BJ (cell line): Measurements from ENCODE around the gene SPACA1. TPM values are rescaled to one million over a fixed set of nuclear protein-coding genes. Genes with fewer than 3 reads are reported as not detected.

Source experiments
- CTCF ChIA-PET: fragments of 350-600 bp; formaldehyde crosslinking; extraction: SDS; loops from one replicate; lab custom pipeline; 2021; ENCODE audit warnings: antibody characterized with exemption, inconsistent platforms; lab: Yijun Ruan, JAX
- POLR2A ChIA-PET: fragments of 300-600 bp; sonication (Branson Sonifier 250); formaldehyde crosslinking; extraction: SDS; loops from one replicate; lab custom pipeline; 2021; ENCODE audit warnings: antibody characterized with exemption; lab: Charles Lee
- DNase-seq: peaks from one replicate; pipeline ENCODE4 v3.0.0-alpha.2; 2011; ENCODE audit warnings: low read depth
- H3K27me3 ChIP-seq: 2 replicates; pipeline ENCODE4 v1.6.0; 2011; ENCODE audit warnings: low read length; ENCODE audit not compliant: control insufficient read depth, insufficient read depth
- H3K36me3 ChIP-seq: 2 replicates; pipeline ENCODE4 v1.5.1; 2011; ENCODE audit warnings: low read length; ENCODE audit not compliant: control insufficient read depth, insufficient read depth
- H3K4me3 ChIP-seq: 2 replicates; pipeline ENCODE4 v1.5.1; 2011; ENCODE audit warnings: low read depth, mild to moderate bottlenecking, control low read depth, low read length
- polyA plus RNA-seq: library from polyadenylated mRNA; depleted of rRNA; stranded (reverse); fragments of >200 nt; gene quantifications from 2 replicates; pipeline ENCODE4 v1.2.3, GENCODE V29; 2011
- TF ChIP-seq, protein P1 (sequence below): IDR thresholded peaks from 2 replicates; pipeline ENCODE4 v1.5.1; 2011; ENCODE audit warnings: low read depth, mild to moderate bottlenecking, control low read depth, inconsistent platforms, low read length, moderate library complexity; ENCODE audit not compliant: insufficient read depth

Gene SPACA1
- polyA plus RNA-seq, 1 experiment = not detected

DNA sequence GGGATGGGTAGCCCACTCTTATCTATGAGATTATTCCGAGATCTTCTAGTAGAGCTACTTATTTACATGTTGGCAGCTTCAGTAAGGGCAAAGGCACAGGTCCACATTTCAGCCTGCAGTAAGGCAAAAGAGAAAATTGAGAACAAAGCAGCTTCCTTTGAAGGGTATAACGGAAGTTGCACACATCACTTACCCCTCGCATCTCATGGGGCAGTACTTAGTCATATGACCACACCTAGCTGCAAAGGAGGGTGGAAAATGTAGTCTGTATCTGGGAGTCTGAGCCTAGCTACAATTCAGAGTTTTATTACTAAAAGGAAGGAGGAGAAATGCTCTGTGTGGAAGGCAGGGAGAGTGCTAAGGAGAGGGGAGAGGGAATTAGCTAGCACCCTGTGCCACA, 29.7 kb downstream of the SPACA1 start:
- TF ChIP-seq, protein P1, sequence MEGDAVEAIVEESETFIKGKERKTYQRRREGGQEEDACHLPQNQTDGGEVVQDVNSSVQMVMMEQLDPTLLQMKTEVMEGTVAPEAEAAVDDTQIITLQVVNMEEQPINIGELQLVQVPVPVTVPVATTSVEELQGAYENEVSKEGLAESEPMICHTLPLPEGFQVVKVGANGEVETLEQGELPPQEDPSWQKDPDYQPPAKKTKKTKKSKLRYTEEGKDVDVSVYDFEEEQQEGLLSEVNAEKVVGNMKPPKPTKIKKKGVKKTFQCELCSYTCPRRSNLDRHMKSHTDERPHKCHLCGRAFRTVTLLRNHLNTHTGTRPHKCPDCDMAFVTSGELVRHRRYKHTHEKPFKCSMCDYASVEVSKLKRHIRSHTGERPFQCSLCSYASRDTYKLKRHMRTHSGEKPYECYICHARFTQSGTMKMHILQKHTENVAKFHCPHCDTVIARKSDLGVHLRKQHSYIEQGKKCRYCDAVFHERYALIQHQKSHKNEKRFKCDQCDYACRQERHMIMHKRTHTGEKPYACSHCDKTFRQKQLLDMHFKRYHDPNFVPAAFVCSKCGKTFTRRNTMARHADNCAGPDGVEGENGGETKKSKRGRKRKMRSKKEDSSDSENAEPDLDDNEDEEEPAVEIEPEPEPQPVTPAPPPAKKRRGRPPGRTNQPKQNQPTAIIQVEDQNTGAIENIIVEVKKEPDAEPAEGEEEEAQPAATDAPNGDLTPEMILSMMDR = no peak
- Histone ChIP-seq H3K27me3 (no peaks in the 10 kb centered on the region), H3K36me3 (no peaks in the 10 kb centered on the region), H3K4me3 (no peak overlapping the region)
- DNase-seq = no peak
- ChIA-PET CTCF (no interaction called here), POLR2A (no interaction called here)

- CTCF ChIA-PET = no interaction called here
- no peak for DNase-seq
- POLR2A ChIA-PET = no interaction called here
- TF ChIP-seq, protein P1 = no peak
- no peak overlapping the region for H3K4me3 ChIP-seq
- H3K27me3 ChIP-seq = no peaks in the 10 kb centered on the region
- no peaks in the 10 kb centered on the region for H3K36me3 ChIP-seq
These were observed 39.2 kb downstream of the SPACA1 start for GRCh38 chr6:88086792-88087191.

- CTCF ChIA-PET = interaction anchor here (1.2 kb wide), 1 partner anchor 10 kb away, joined by 3 read pairs; no protein-coding TSS in a partner anchor
- Histone ChIP-seq H3K4me3 (no peak overlapping the region), H3K27me3 (no peaks in the 10 kb centered on the region), H3K36me3 (no peaks in the 10 kb centered on the region)
- TF ChIP-seq, protein P1 = no peak
- POLR2A ChIA-PET = no interaction called here
- DNase-seq = no peak
These were observed 42.1 kb downstream of the SPACA1 start for GRCh38 chr6:88089708-88090107.

DNA sequence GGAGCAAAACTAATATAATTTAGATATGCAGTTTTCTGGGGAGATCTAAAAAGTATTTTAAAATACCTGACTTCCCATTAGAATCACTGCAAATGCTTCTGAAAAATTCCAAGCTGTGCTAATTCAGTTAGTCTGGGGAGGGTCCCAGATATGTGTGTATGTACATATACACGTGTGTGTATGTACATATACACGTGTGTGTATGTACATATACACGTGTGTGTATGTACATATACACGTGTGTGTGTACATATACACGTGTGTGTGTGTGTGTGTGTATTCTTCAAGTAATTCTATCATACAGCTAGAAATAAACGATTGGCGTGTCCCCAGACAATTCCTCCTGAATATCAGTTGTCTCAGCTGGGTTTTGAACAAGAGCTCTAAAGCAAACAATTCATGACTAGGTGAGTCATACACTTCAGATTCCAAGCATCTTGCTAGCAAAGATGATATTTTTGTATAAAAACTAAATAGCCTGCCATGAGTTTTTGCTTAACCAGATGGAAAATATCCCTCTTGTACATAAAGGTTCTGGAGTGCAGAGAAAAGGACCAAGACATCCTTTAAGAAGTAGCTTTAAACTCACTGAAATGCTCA, 58.2 kb downstream of the SPACA1 start:
- no peak for DNase-seq

GRCh38 chr6:88107241-88107640, 59.6 kb downstream of the SPACA1 start:
- POLR2A ChIA-PET = no interaction called here
- Histone ChIP-seq H3K4me3 (no peak overlapping the region), H3K27me3 (no peaks in the 10 kb centered on the region), H3K36me3 (no peaks in the 10 kb centered on the region)
- TF ChIP-seq, protein P1 = no peak
- no peak for DNase-seq
- CTCF ChIA-PET = no interaction called here

More for the DNA sequence above, 58.2 kb downstream of the SPACA1 start:
- no peaks in the 10 kb centered on the region for H3K36me3 ChIP-seq
- ChIA-PET POLR2A (no interaction called here), CTCF (interaction anchor here (1.0 kb wide), 1 partner anchor 13 kb away, joined by 3 read pairs; no protein-coding TSS in a partner anchor)
- H3K27me3 ChIP-seq = no peaks in the 10 kb centered on the region
- H3K4me3 ChIP-seq = no peak overlapping the region
- TF ChIP-seq, protein P1 = no peak
